Prostate gland (tissue), 2 donors: Measurements from ENCODE around the gene C1GALT1C1L. TPM values are rescaled to one million over a fixed set of nuclear protein-coding genes. Genes with fewer than 3 reads are reported as not detected.

Experiments
- DNase-seq: peaks from one replicate; pipeline ENCODE4 v3.0.0-alpha.2; 2019; ENCODE audit warnings: low spot score
- H3K27ac ChIP-seq, 2 donors: fragments of 200-600 bp; sonication (generic); 2 replicates each; pipeline ENCODE4 v1.5.1; 2017 to 2019
- H3K27me3 ChIP-seq: fragments of 200-600 bp; sonication (generic); replicated peaks from 2 replicates; pipeline ENCODE4 v1.5.1; 2019; ENCODE audit not compliant: insufficient read depth
- H3K36me3 ChIP-seq, 2 donors: fragments of 200-600 bp; sonication (generic); 1 replicate in 1 of 2; 2 replicates in 1 of 2; pipeline versions ENCODE4 v1.5.1 to v1.8.1; 2017 to 2019
- H3K4me1 ChIP-seq: fragments of 200-600 bp; sonication (generic); replicated peaks from 2 replicates; pipeline ENCODE4 v1.5.1; 2019
- H3K4me3 ChIP-seq, 2 donors: fragments of 200-600 bp; sonication (generic); 2 replicates each; pipeline ENCODE4 v1.5.1; 2017 to 2019
- H3K9me3 ChIP-seq: fragments of 200-600 bp; sonication (generic); 2 replicates; pipeline ENCODE4 v1.5.1; 2017
- POLR2A ChIP-seq: fragments of 450-650 bp; IDR thresholded peaks from one replicate; pipeline ENCODE4 v1.6.1; 2016; ENCODE audit warnings: antibody characterized with exemption, mild to moderate bottlenecking
- POLR2AphosphoS5 ChIP-seq: sonication (generic); formaldehyde crosslinking; IDR thresholded peaks from one replicate; pipeline ENCODE4 v1.6.1; 2017; ENCODE audit warnings: antibody characterized with exemption
- WGBS: methylation state at CpG from one replicate; pipeline ENCODE4 v1.1.5; 2018; 5-methylcytosine and 5-hydroxymethylcytosine counted together
- intact Hi-C: fragments of 100-400 bp; cut with DNase I; formaldehyde crosslinking; loops from one replicate; pipeline ENCODE4 v1.14.2; 2022
- total RNA-seq, 2 donors: library from RNA; depleted of rRNA; stranded (reverse); fragments of >200 nt; gene quantifications; one replicate each; pipeline ENCODE4 v1.1.0, GENCODE V29; 2016
- TF ChIP-seq, protein P1 (sequence below), 4 experiments: fragments of 200-600 bp in 2 of 4; fragments of 450-650 bp in 2 of 4; sonication (generic) in 2 of 4; IDR thresholded peaks; 1 replicate in 3 of 4; 2 replicates in 1 of 4; pipeline ENCODE4 v1.5.1; 2016 to 2019; ENCODE audit warnings: antibody characterized with exemption in 4 of 4, mild to moderate bottlenecking in 2 of 4, moderate library complexity in 2 of 4

The C1GALT1C1L gene
- total RNA-seq, 2 donors from 2014 or later, result 0.91 to 2.3 TPM

DNA sequence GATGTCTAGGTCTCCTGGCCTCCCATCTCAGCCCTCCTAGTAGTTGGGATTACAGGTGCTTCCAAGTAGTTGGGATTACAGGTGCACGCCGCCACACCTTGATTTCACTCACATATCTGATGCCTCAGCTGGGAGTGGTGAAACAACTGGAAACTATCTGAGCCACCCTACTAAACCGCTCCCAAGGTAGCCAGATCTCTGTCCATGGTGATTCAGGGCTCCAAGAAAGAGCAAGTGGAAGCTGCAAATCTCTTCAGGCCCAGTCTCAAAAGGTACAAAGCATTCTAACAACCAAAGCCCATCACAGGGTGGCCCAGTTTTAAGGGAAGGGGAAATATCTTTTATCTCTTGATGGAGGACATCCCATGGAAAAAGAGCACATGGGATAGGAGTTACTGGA, 19.0 kb downstream of the C1GALT1C1L start:
- intact Hi-C loops, result no loop called here
- Histone ChIP-seq H3K4me3 (no peak overlapping the region), H3K36me3 (no peaks in the 10 kb centered on the region), H3K27ac (no peak overlapping the region), H3K4me1 (no peaks in the 10 kb centered on the region), H3K27me3 (no peaks in the 10 kb centered on the region), H3K9me3 (no peaks in the 10 kb centered on the region)
- no peak for TF ChIP-seq POLR2A
- TF ChIP-seq POLR2AphosphoS5, result no peak
- TF ChIP-seq, protein P1, sequence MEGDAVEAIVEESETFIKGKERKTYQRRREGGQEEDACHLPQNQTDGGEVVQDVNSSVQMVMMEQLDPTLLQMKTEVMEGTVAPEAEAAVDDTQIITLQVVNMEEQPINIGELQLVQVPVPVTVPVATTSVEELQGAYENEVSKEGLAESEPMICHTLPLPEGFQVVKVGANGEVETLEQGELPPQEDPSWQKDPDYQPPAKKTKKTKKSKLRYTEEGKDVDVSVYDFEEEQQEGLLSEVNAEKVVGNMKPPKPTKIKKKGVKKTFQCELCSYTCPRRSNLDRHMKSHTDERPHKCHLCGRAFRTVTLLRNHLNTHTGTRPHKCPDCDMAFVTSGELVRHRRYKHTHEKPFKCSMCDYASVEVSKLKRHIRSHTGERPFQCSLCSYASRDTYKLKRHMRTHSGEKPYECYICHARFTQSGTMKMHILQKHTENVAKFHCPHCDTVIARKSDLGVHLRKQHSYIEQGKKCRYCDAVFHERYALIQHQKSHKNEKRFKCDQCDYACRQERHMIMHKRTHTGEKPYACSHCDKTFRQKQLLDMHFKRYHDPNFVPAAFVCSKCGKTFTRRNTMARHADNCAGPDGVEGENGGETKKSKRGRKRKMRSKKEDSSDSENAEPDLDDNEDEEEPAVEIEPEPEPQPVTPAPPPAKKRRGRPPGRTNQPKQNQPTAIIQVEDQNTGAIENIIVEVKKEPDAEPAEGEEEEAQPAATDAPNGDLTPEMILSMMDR (IDR thresholded peaks at IDR 0.05), result no peak
- no peak for DNase-seq
- 100% methylated on average over 3 of the region's 3 CpGs for WGBS

DNA sequence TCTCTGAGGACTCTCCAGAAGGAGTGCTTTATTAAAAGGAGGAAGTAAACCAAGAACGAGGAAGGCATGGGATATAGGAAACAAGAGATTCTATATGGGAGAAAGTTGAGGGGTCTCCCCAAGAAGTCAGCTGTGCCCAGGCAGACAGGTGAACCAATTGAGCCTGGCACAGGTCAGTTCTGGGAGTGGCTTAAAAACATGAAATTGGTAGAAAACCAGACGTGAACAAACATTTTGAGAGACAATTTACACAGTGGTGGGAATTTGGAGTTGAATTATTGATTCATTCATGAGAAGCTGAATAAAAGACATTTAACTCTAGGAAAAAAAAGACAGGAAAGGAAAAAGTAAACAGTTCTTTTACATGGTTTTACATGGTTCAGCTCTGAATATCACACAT, 22.7 kb downstream of the C1GALT1C1L start:
- intact Hi-C loops, result no loop called here
- 76% methylated on average over 2 of the region's 2 CpGs for WGBS
- TF ChIP-seq, protein P1 (IDR thresholded peaks at IDR 0.05), result no peak
- no peak for TF ChIP-seq POLR2AphosphoS5
- TF ChIP-seq POLR2A, result no peak
- Histone ChIP-seq H3K9me3 (no peaks in the 10 kb centered on the region), H3K36me3 (no peaks in the 10 kb centered on the region), H3K27me3 (no peaks in the 10 kb centered on the region), H3K27ac (no peak overlapping the region), H3K4me1 (no peaks in the 10 kb centered on the region), H3K4me3 (no peak overlapping the region)
- no peak for DNase-seq

DNA sequence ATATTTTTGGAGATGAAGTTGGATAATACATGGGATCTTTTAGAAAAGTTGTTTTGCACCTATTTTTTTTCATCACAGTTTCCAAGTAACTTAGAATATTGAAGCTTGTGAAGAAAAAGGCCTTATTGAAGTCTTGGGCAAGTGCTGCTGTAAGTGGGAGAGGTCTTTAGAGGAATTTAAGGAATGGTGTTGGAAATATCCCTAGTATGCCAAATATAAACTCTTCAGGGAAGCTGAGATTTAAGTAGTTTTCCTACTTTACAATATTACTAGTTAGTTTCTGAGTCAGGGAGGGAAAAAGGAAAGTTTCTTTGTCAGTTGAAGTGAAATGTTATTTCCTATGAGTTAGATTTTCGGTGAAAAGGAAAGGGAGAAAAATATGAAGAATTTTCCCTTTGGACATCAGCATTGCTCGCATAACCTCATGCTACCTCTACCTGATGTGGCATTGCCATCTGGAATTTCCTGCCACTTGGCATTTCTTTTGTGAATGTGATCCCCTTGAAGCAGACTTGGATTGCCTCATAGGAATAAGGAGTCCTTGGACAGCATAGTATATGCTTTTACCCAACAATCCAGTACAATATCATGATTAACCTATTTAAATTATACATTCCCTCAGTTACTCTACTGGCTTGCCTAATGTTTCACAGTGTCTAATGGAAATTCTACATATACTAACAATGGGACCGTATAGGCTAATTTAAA, 27.1 kb downstream of the C1GALT1C1L start:
- Histone ChIP-seq H3K27me3 (no peaks in the 10 kb centered on the region), H3K9me3 (no peaks in the 10 kb centered on the region), H3K4me1 (no peaks in the 10 kb centered on the region), H3K36me3 (no peaks in the 10 kb centered on the region), H3K4me3 (no peak overlapping the region), H3K27ac (no peak overlapping the region)
- TF ChIP-seq POLR2A (no peak), POLR2AphosphoS5 (no peak)
- TF ChIP-seq, protein P1 (IDR thresholded peaks at IDR 0.05), result no peak
- no peak for DNase-seq
- WGBS, result 85% methylated on average over 3 of the region's 3 CpGs
- intact Hi-C loops, result no loop called here

DNA sequence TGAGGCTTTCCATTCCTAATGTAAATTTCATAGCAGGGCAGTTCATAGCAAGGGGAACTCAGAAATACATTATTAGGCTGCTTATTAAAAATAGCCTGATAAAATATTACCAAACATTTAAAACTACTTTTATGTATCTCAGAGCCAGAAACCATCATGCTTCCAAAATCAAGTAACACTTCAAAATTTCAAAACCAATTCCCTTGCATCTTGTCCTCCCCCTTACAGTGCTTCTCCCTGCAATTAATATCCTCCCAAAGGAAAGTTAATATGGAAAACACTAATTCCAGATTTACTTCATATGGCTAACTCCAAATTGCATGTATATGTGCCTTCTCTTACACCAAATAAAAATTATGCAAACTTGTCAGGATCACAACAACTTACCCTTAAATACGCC, 32.5 kb downstream of the C1GALT1C1L start:
- no peak overlapping the region for H3K27ac ChIP-seq
- no peaks in the 10 kb centered on the region for H3K27me3 ChIP-seq
- H3K36me3 ChIP-seq, result no peaks in the 10 kb centered on the region
- 93% methylated on average over 1 of the region's 1 CpG for WGBS
- no peaks in the 10 kb centered on the region for H3K4me1 ChIP-seq
- H3K4me3 ChIP-seq, result no peak overlapping the region
- intact Hi-C loops, result no loop called here
- H3K9me3 ChIP-seq, result no peaks in the 10 kb centered on the region
- TF ChIP-seq, protein P1 (IDR thresholded peaks at IDR 0.05), result no peak
- TF ChIP-seq POLR2AphosphoS5 (no peak), POLR2A (no peak)
- DNase-seq, result no peak

DNA sequence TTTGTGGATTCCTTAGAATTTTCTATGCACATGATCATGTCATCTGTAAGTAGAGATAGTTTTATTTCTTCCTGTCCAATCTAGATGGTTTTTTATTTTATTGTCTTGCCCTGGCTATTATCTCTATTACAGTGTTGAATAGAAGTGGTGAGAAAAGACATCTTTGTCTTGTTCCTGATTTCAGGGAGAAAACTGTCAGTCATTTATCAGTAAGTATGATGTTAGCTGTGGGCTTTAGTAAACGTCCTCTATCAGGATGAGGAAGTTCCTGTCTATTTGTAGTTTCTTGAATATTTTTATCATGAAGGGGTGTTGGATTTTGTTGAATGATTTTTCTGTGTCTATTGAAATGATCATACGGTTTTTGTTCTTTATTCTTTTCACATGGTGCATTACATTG, 33.9 kb downstream of the C1GALT1C1L start:
- Histone ChIP-seq H3K4me3 (no peak overlapping the region), H3K36me3 (no peaks in the 10 kb centered on the region), H3K27me3 (no peaks in the 10 kb centered on the region), H3K4me1 (no peaks in the 10 kb centered on the region), H3K27ac (no peak overlapping the region), H3K9me3 (no peaks in the 10 kb centered on the region)
- intact Hi-C loops, result no loop called here
- TF ChIP-seq POLR2AphosphoS5 (no peak), POLR2A (no peak)
- TF ChIP-seq, protein P1 (IDR thresholded peaks at IDR 0.05), result no peak
- DNase-seq, result no peak
- WGBS, result 70% methylated on average over 2 of the region's 2 CpGs
